GM12864 (cell line): ENCODE measurements around the gene SPOCK1.

Source experiments
- DNase-seq: peaks from one replicate; pipeline ENCODE4 v3.0.0-alpha.2; 2011; ENCODE audit warnings: low read depth
- H3K4me3 ChIP-seq: 2 replicates; pipeline ENCODE4 v1.5.1; 2011; ENCODE audit warnings: mild to moderate bottlenecking, low read depth, low read length, control low read depth
- CTCF ChIP-seq: IDR thresholded peaks from 2 replicates; pipeline ENCODE4 v1.5.1; 2011; ENCODE audit warnings: low read depth, mild to moderate bottlenecking, moderate library complexity, low read length, control low read depth, inconsistent platforms; ENCODE audit errors: missing control alignments

Gene SPOCK1

DNA sequence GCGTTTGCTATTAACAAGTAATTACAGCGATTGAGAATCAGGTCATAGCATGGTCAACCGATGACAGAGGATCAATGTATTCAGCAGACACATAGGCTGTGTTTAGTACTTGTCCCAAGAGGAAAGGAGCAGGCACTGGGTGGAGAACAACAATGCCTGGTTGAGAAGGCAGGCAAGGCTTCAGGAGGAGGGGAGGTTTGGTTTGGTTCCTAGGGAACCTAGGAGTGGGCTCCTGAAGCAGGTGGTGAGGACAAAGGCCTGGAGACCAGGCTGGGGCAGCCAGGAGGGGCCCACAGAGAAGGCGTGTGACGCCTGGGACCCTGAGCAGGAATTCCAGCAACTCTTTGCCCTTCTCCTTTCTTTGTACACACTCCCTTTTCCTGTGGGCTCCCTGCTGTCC, 195.6 kb downstream of the SPOCK1 start:
- no peak for TF ChIP-seq CTCF
- DNase-seq = no peak
- H3K4me3 ChIP-seq = no peak overlapping the region

- H3K4me3 ChIP-seq = no peak overlapping the region
- no peak for TF ChIP-seq CTCF
- DNase-seq = no peak
Measured at GRCh38 chr5:137300411-137301240, 198.5 kb downstream of the SPOCK1 start.

DNA sequence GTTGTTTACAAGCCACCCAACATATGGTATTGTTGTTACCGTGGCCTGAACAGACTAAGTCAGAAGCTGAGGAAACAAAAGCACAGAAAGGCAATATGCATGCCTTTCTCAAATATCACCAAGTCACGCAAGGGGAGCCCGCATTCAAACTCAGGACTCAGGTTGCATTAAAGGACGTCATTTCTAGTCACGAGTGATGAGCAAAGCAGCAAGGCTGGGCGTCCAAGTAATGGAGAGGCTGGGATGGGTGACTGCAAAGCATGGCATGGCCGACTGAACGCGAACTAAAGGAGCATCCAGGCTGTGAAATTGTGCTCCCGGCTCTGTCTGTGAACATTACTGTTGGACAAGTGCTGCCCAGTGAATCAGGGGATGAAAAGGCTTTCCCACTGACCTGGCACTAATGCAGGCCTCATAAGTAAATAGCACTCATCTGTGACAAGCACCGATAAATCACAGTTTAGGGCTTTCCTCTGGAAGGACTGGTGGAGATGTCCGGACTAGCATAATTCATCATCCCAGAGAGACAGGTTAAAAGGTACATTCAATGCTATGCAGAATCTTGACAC, 202.8 kb downstream of the SPOCK1 start:
- no peak overlapping the region for H3K4me3 ChIP-seq
- TF ChIP-seq CTCF = no peak
- DNase-seq = no peak

- no peak for TF ChIP-seq CTCF
- H3K4me3 ChIP-seq = no peak overlapping the region
- no peak for DNase-seq
Measured at GRCh38 chr5:137294604-137295003, 204.5 kb downstream of the SPOCK1 start.

DNA sequence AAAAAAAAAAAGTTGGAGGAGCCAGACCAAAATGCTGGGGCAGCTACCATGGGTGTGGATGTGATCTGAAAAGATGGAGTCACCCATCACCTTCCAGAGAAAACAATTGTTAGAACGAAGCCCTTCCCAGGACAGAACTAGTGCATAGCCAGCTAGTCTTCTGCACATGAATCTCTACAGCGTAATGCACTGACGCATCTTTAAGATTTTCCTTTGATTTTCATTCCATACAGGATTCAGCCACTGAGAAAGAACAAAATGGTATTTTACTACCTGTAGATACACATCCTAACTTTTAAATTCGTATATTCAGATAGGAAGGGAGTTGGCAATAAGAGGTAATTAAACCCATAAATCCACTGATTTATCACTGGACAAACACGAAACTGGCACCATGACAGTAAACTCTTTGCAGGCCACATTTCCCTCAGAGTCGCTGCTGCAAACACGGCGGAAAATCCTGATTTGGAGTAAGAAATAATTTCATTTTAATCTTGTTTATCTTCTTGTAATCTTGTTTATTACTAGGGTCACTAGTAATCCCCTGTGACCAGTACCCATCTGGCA, 206.6 kb downstream of the SPOCK1 start:
- DNase-seq = no peak
- H3K4me3 ChIP-seq = no peak overlapping the region
- no peak for TF ChIP-seq CTCF

DNA sequence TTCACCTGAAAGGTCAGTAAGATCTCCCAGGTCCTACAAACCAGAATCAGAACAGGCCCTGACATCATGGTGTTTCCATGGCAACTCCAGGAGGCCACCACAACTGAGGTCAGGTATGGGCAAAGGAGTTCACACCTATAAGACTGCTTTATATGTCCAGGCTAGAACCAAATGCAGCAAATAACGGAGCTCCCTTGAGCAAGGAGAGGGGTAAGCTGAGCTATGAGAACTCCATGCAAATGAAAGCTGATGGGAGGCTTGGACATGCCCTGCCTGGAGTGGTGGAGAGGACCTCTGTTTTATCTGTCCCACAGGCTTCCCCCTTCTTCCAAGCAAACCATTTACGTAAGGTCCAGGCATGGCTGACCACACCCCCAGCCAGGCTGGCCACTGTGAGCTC, 207.7 kb downstream of the SPOCK1 start:
- H3K4me3 ChIP-seq = no peak overlapping the region
- no peak for DNase-seq
- no peak for TF ChIP-seq CTCF
